MM.1S (cell line): Measurements from ENCODE around the gene SHC2.

ENCODE experiments used
- DNase-seq: peaks from one replicate; pipeline ENCODE4 v3.0.0-alpha.2; 2015
- H2AFZ ChIP-seq: fragments of 300-600 bp; sonication (generic); 2 replicates; pipeline ENCODE4 v1.6.0; 2016; ENCODE audit warnings: antibody characterized with exemption, low read length
- H3F3A ChIP-seq: fragments of 300-600 bp; sonication (generic); 2 replicates; pipeline ENCODE4 v1.6.1; 2016; ENCODE audit warnings: mild to moderate bottlenecking, antibody characterized with exemption, low read length, moderate library complexity, mixed read lengths; ENCODE audit not compliant: insufficient read depth
- H3K27ac ChIP-seq: fragments of 300-600 bp; sonication (generic); 2 replicates; pipeline ENCODE4 v1.5.1; 2016; ENCODE audit warnings: mild to moderate bottlenecking, low read length
- H3K27me3 ChIP-seq: fragments of 300-600 bp; sonication (generic); replicated peaks from 2 replicates; pipeline ENCODE4 v1.6.0; 2016; ENCODE audit warnings: low read length; ENCODE audit not compliant: insufficient read depth
- H3K36me3 ChIP-seq: fragments of 300-600 bp; sonication (generic); replicated peaks from 2 replicates; pipeline ENCODE4 v1.6.1; 2016; ENCODE audit warnings: mild to moderate bottlenecking, low read length, mixed read lengths; ENCODE audit not compliant: insufficient read depth
- H3K4me1 ChIP-seq: fragments of 300-600 bp; sonication (generic); 2 replicates; pipeline ENCODE4 v1.6.1; 2016; ENCODE audit warnings: low read length, mixed read lengths
- H3K4me2 ChIP-seq: fragments of 300-600 bp; sonication (generic); 2 replicates; pipeline ENCODE4 v1.6.0; 2016; ENCODE audit warnings: low read depth, low read length
- H3K4me3 ChIP-seq: fragments of 300-600 bp; sonication (generic); 2 replicates; pipeline ENCODE4 v1.5.1; 2016; ENCODE audit warnings: low read length, mixed read lengths
- H3K79me2 ChIP-seq: fragments of 300-600 bp; sonication (generic); 2 replicates; pipeline ENCODE4 v1.6.1; 2016; ENCODE audit warnings: mixed run types, low read length, mixed read lengths
- H3K9ac ChIP-seq: fragments of 300-600 bp; sonication (generic); 2 replicates; pipeline ENCODE4 v1.6.1; 2016; ENCODE audit warnings: low read length, mixed read lengths
- H3K9me2 ChIP-seq: fragments of 300-600 bp; sonication (generic); replicated peaks from 2 replicates; pipeline ENCODE4 v1.6.1; 2016; ENCODE audit warnings: mild to moderate bottlenecking, low read length, mixed read lengths; ENCODE audit not compliant: insufficient read depth
- H3K9me3 ChIP-seq: fragments of 300-600 bp; sonication (generic); replicated peaks from 2 replicates; pipeline ENCODE4 v1.6.1; 2016; ENCODE audit warnings: mild to moderate bottlenecking, low read length, mixed read lengths; ENCODE audit not compliant: insufficient read depth
- H4K20me1 ChIP-seq: fragments of 300-600 bp; sonication (generic); 2 replicates; pipeline ENCODE4 v1.6.1; 2016; ENCODE audit warnings: mild to moderate bottlenecking, low read length, moderate library complexity, mixed read lengths; ENCODE audit not compliant: insufficient read depth
- CTCF ChIP-seq: fragments of 300-600 bp; sonication (generic); IDR thresholded peaks from 2 replicates; pipeline ENCODE4 v1.5.1; 2016; ENCODE audit warnings: antibody characterized with exemption, low read length, mixed read lengths
- EZH2 ChIP-seq: fragments of 300-600 bp; sonication (generic); optimal IDR thresholded peaks from 2 replicates; pipeline ENCODE3; 2017; ENCODE audit warnings: low read depth, mild to moderate bottlenecking, antibody characterized with exemption, low read length, mixed read lengths
- EZH2phosphoT487 ChIP-seq: fragments of 300-600 bp; sonication (generic); IDR thresholded peaks from 2 replicates; pipeline ENCODE4 v1.6.1; 2018; ENCODE audit warnings: antibody characterized with exemption, low read length

SHC2 gene

GRCh38 chr19:467554-467953 lies 6.7 kb upstream of the SHC2 start:
- Histone ChIP-seq H3F3A (no peaks in the 10 kb centered on the region), H3K4me2 (no peak overlapping the region), H3K36me3 (no peaks in the 10 kb centered on the region), H3K4me3 (no peak overlapping the region), H3K27ac (no peak overlapping the region), H3K4me1 (no peaks in the 10 kb centered on the region), H3K9me3 (no peaks in the 10 kb centered on the region), H3K9me2 (no peaks in the 10 kb centered on the region), H3K79me2 (no peaks in the 10 kb centered on the region), H4K20me1 (no peaks in the 10 kb centered on the region), H2AFZ (no peak overlapping the region), H3K27me3 (peaks cover 42% of the 10 kb centered on the region), H3K9ac (no peak overlapping the region)
- no peak for TF ChIP-seq EZH2phosphoT487
- no peak for TF ChIP-seq CTCF
- TF ChIP-seq EZH2 = no peak
- DNase-seq = no peak

GRCh38 chr19:465056-465816 lies 4.4 kb upstream of the SHC2 start:
- Histone ChIP-seq H3K9ac (no peak overlapping the region), H3K9me2 (no peaks in the 10 kb centered on the region), H2AFZ (no peak overlapping the region), H3K4me1 (no peaks in the 10 kb centered on the region), H3K27me3 (peaks cover 30% of the 10 kb centered on the region), H3K27ac (no peak overlapping the region), H4K20me1 (no peaks in the 10 kb centered on the region), H3K36me3 (no peaks in the 10 kb centered on the region), H3F3A (no peaks in the 10 kb centered on the region), H3K79me2 (no peaks in the 10 kb centered on the region), H3K4me3 (no peak overlapping the region), H3K4me2 (no peak overlapping the region), H3K9me3 (no peaks in the 10 kb centered on the region)
- TF ChIP-seq CTCF = no peak
- no peak for TF ChIP-seq EZH2phosphoT487
- no peak for TF ChIP-seq EZH2
- DNase-seq = no peak

GRCh38 chr19:464208-464545 lies 3.3 kb upstream of the SHC2 start:
- no peaks in the 10 kb centered on the region for H3K4me1 ChIP-seq
- no peak overlapping the region for H2AFZ ChIP-seq
- peaks cover 25% of the 10 kb centered on the region for H3K27me3 ChIP-seq
- DNase-seq = no peak
- no peaks in the 10 kb centered on the region for H3K36me3 ChIP-seq
- no peaks in the 10 kb centered on the region for H4K20me1 ChIP-seq
- no peaks in the 10 kb centered on the region for H3F3A ChIP-seq
- H3K9me2 ChIP-seq = no peaks in the 10 kb centered on the region
- H3K79me2 ChIP-seq = no peaks in the 10 kb centered on the region
- no peak overlapping the region for H3K9ac ChIP-seq
- H3K27ac ChIP-seq = no peak overlapping the region
- no peaks in the 10 kb centered on the region for H3K9me3 ChIP-seq
- H3K4me3 ChIP-seq = no peak overlapping the region
- TF ChIP-seq EZH2 = no peak
- no peak overlapping the region for H3K4me2 ChIP-seq

GRCh38 chr19:463483-464207 lies 2.8 kb upstream of the SHC2 start:
- DNase-seq = no peak
- Histone ChIP-seq H3K9me3 (no peaks in the 10 kb centered on the region), H3K9me2 (no peaks in the 10 kb centered on the region)

More at GRCh38 chr19:463483-464207, 2.8 kb upstream of the SHC2 start:
- no peaks in the 10 kb centered on the region for H4K20me1 ChIP-seq
- H2AFZ ChIP-seq = no peak overlapping the region
- H3K27me3 ChIP-seq = peaks cover 20% of the 10 kb centered on the region
- H3K79me2 ChIP-seq = no peaks in the 10 kb centered on the region
- no peak overlapping the region for H3K27ac ChIP-seq
- H3K4me3 ChIP-seq = no peak overlapping the region
- no peak overlapping the region for H3K4me2 ChIP-seq
- no peaks in the 10 kb centered on the region for H3F3A ChIP-seq
- no peak overlapping the region for H3K9ac ChIP-seq
- no peaks in the 10 kb centered on the region for H3K4me1 ChIP-seq
- TF ChIP-seq EZH2phosphoT487 = no peak
- no peak for TF ChIP-seq EZH2
- no peaks in the 10 kb centered on the region for H3K36me3 ChIP-seq
